ENCODE measurements around the gene ULK3.

GRCh38 chr15:74808078-74808839, 34.7 kb downstream of the ULK3 start:
- TF ChIP-seq CTCF (IDR thresholded peaks at IDR 0.05) (no peak), POLR2A (IDR thresholded peaks at IDR 0.05) (no peak)

All from esophagus squamous epithelium (tissue), 4 donors.